K562 (cell line): ENCODE data around the gene CABP2. TPM values are rescaled to one million over a fixed set of nuclear protein-coding genes. Genes with fewer than 3 reads are reported as not detected.

Experiments used
- ATF1 ChIP-seq, 2 experiments: fragments of 450-650 bp in 1 of 2; IDR thresholded peaks; 2 replicates each; pipeline ENCODE4 v1.6.1; 2016; ENCODE audit warnings: missing compliant biosample characterization in 1 of 2, missing genetic modification characterization in 1 of 2
- CBFB ChIP-seq: sonication (generic); formaldehyde crosslinking; IDR thresholded peaks from 2 replicates; pipeline ENCODE4 v1.4.0; 2020; ENCODE audit warnings: mild to moderate bottlenecking, missing genetic modification reagents
- ELF1 ChIP-seq: fragments of 200-800 bp; sonication (Bioruptor generic); IDR thresholded peaks from 2 replicates; pipeline ENCODE4 v1.6.1; 2016; ENCODE audit warnings: missing genetic modification characterization, missing compliant biosample characterization
- ESRRB ChIP-seq: fragments of 250-450 bp; sonication (Bioruptor Pico); IDR thresholded peaks from 2 replicates; pipeline ENCODE4 v1.5.0; 2020; ENCODE audit warnings: mild to moderate bottlenecking, moderate library complexity, borderline replicate concordance
- GATAD2B ChIP-seq: fragments of 450-650 bp; IDR thresholded peaks from 2 replicates; pipeline ENCODE4 v1.6.1; 2017; ENCODE audit warnings: mild to moderate bottlenecking, borderline replicate concordance
- JUND ChIP-seq, 2 experiments: IDR thresholded peaks; 2 replicates in 1 of 2; 3 replicates in 1 of 2; pipeline ENCODE4 v1.6.1; 2011; ENCODE audit warnings: borderline replicate concordance in 2 of 2, low read depth in 2 of 2, low read length in 2 of 2, improper control_type of control experiment in 1 of 2, missing biosample characterization in 1 of 2, missing genetic modification characterization in 1 of 2, missing genetic modification reagents in 1 of 2
- KLF1 ChIP-seq: fragments of 450-650 bp; IDR thresholded peaks from 2 replicates; pipeline ENCODE4 v1.6.1; 2016; ENCODE audit warnings: missing genetic modification characterization, missing compliant biosample characterization
- MAZ ChIP-seq, 2 experiments: fragments of 450-650 bp in 1 of 2; sonication (generic) in 1 of 2; formaldehyde crosslinking; IDR thresholded peaks in 1 of 2; conservative IDR thresholded peaks in 1 of 2; 2 replicates each; pipeline versions ENCODE4 v1.4.0 to v1.5.0; 2020; ENCODE audit warnings: mild to moderate bottlenecking in 1 of 2, missing genetic modification reagents in 1 of 2
- MEIS2 ChIP-seq: fragments of 450-650 bp; IDR thresholded peaks from 2 replicates; pipeline ENCODE4 v1.6.1; 2014; ENCODE audit warnings: mild to moderate bottlenecking; ENCODE audit not compliant: partially characterized antibody
- RBM17 ChIP-seq: fragments of 200-400 bp; formaldehyde crosslinking; IDR thresholded peaks from 2 replicates; pipeline ENCODE4 v1.6.1; 2017; ENCODE audit warnings: low read depth, mild to moderate bottlenecking, low read length, borderline replicate concordance
- SAFB2 ChIP-seq: fragments of 200-400 bp; formaldehyde crosslinking; IDR thresholded peaks from 2 replicates; pipeline ENCODE4 v1.6.1; 2018; ENCODE audit warnings: borderline replicate concordance, low read length, low read depth, moderate library complexity; ENCODE audit not compliant: severe bottlenecking
- SP1 ChIP-seq: sonication (generic); formaldehyde crosslinking; IDR thresholded peaks from 2 replicates; pipeline ENCODE4 v1.8.1; 2022; ENCODE audit warnings: mild to moderate bottlenecking, missing genetic modification reagents
- polyA plus RNA-seq, 8 experiments: library from polyadenylated mRNA; depleted of rRNA in 4 of 8; stranded (reverse) in 5 of 8; unstranded in 3 of 8; fragments of >200 nt; fragmentation: Nextera tagmentation in 2 of 8; fragmentation: Illumina TruSeq in 1 of 8; extraction: Ambion mirVana in 2 of 8; extraction: Trizol in 1 of 8; gene quantifications; 2 replicates each; pipeline versions ENCODE4 v1.2.1 to v1.2.3, GENCODE V29; 2011 to 2014; ENCODE audit warnings: inconsistent platforms in 1 of 8, missing spikeins in 1 of 8
- total RNA-seq, 7 experiments: library from RNA; depleted of rRNA in 6 of 7; stranded (reverse); fragments of >200 nt in 6 of 7; fragmentation: Illumina TruSeq in 2 of 7; extraction: Trizol in 2 of 7; gene quantifications; 2 replicates each; pipeline versions ENCODE4 v1.2.1 to v1.2.3, GENCODE V29; 2011 to 2021; ENCODE audit warnings: low replicate concordance in 1 of 7
- TF ChIP-seq, protein P1 (sequence below): sonication (generic); formaldehyde crosslinking; IDR thresholded peaks from 2 replicates; pipeline ENCODE4 v1.9.0; 2022; ENCODE audit warnings: mild to moderate bottlenecking, missing genetic modification reagents
- TF ChIP-seq, protein P2 (sequence below): IDR thresholded peaks from 2 replicates; pipeline ENCODE4 v1.6.1; 2014; ENCODE audit warnings: antibody characterized with exemption

The CABP2 gene
- total and polyA plus RNA-seq, 9 of the 15 experiments (the other 6 are each of a cell fraction or from before 2014, with no cell fraction given), result not detected

DNA sequence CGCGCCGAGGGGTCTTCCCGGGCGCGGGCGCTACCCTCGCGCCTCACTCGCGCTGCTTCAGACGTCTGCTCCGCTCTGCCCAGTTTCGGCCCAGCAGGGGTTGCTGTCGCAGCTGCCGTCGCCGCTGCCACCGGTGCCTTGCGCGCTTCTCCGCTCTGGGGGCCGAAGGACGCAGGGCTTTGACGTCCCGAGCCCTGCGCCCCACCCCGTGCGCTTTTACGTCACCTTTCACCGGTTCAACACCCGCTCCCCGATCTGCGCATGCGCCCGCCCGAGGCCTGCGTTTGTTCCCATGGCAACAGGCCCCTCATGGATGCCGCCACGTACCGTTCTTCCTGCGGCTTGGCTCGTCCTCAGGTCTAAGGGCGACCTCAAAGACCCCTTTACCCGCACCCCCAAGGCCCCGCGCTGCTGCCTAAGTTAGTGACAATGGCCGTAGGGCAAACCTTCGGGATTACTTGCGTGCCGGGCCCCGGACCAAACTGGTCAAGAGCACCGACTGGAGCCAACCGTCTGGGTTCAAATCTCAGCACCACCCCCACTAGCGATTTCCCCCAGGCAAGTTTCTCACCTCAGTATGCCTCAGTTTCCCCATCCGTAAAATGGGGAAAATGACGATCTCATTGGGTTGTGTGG lies 14.6 kb downstream of the CABP2 start (continued):
- peak; percentile 88 for TF ChIP-seq MEIS2
- peak; percentile 88 for TF ChIP-seq ATF1 (CRISPR knock-in tag; IDR thresholded peaks at IDR 0.05)
- TF ChIP-seq ATF1 (tag; IDR thresholded peaks at IDR 0.05), result peak; percentile 99
- TF ChIP-seq, protein P1, sequence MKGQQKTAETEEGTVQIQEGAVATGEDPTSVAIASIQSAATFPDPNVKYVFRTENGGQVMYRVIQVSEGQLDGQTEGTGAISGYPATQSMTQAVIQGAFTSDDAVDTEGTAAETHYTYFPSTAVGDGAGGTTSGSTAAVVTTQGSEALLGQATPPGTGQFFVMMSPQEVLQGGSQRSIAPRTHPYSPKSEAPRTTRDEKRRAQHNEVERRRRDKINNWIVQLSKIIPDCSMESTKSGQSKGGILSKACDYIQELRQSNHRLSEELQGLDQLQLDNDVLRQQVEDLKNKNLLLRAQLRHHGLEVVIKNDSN, result peak; percentile 81
- TF ChIP-seq SAFB2, result no peak
- peak; percentile 64 for TF ChIP-seq JUND (IDR thresholded peaks at IDR 0.05; ENCODE audit: borderline replicate concordance, low read depth, low read length)
- TF ChIP-seq JUND (tag; IDR thresholded peaks at IDR 0.05; ENCODE audit: borderline replicate concordance, low read depth, low read length), result peak; percentile 60; the same call in 1 of the 3 replicates
- TF ChIP-seq ESRRB (CRISPR knock-in tag), result no peak
- no peak for TF ChIP-seq RBM17
- TF ChIP-seq, protein P2, sequence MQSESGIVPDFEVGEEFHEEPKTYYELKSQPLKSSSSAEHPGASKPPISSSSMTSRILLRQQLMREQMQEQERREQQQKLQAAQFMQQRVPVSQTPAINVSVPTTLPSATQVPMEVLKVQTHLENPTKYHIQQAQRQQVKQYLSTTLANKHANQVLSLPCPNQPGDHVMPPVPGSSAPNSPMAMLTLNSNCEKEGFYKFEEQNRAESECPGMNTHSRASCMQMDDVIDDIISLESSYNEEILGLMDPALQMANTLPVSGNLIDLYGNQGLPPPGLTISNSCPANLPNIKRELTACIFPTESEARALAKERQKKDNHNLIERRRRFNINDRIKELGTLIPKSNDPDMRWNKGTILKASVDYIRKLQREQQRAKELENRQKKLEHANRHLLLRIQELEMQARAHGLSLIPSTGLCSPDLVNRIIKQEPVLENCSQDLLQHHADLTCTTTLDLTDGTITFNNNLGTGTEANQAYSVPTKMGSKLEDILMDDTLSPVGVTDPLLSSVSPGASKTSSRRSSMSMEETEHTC, result peak; percentile 58; the same call in 1 of the 2 replicates
- TF ChIP-seq MAZ (CRISPR knock-in tag; conservative IDR thresholded peaks at IDR 0.05 in 1 of 2, IDR thresholded peaks at IDR 0.05 in 1 of 2), result peak; percentile 95 to 96
- TF ChIP-seq SP1 (CRISPR knock-in tag), result peak; percentile 54; the same call in 1 of the 2 replicates
- peak; percentile 70 for TF ChIP-seq ELF1 (tag)
- no peak for TF ChIP-seq CBFB (CRISPR knock-in tag)
- no peak for TF ChIP-seq KLF1 (tag)
- no peak for TF ChIP-seq GATAD2B
